ENCODE results near the gene S100A8. TPM values are rescaled to one million over a fixed set of nuclear protein-coding genes. Genes with fewer than 3 reads are reported as not detected.

Gene S100A8
- total RNA-seq, 1 experiment from 2014 or later, result not detected

DNA sequence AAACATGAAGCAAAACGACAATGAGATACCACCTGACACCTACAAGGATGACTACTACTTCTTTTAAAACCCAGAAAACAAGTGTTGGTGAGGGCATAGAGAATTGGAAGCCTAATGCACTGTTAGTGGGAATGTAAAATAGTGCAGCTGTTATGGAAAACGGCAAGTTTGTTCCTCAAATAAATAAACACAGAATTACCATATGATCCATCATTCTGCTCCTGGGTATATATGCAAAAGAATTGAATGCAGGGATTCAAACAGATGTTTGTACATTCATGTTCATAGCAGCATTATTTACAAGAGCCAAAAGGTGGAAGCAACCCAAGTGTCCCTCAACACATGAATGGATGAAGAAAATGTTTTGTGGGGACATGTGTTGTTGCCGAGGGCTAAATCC lies 1.4 kb upstream of the S100A8 start:
- Histone ChIP-seq H3K36me3 (ENCODE audit: insufficient read depth, low read length, poor library complexity, severe bottlenecking) (no peaks in the 10 kb centered on the region), H3K4me1 (ENCODE audit: insufficient read depth, low read length, poor library complexity, severe bottlenecking) (no peaks in the 10 kb centered on the region), H3K27me3 (replicated peaks; ENCODE audit: insufficient read depth, low read depth, low read length, poor library complexity) (peaks cover 77% of the 10 kb centered on the region), H3K4me3 (ENCODE audit: low read depth, low read length, poor library complexity, severe bottlenecking) (no peak overlapping the region), H3K9me3 (ENCODE audit: low read depth, low read length, poor library complexity, severe bottlenecking) (no peaks in the 10 kb centered on the region), H3K27ac (ENCODE audit: low read depth, low read length, poor library complexity, severe bottlenecking) (no peak overlapping the region)
- BruUV-seq (replicated peaks), result no TSS peak
- CTCF ChIA-PET, result no interaction called here
- POLR2A ChIA-PET (ENCODE audit: low non-redundant PET), result no interaction called here
- no peak for TF ChIP-seq EZH2 (IDR thresholded peaks at IDR 0.05; ENCODE audit: borderline replicate concordance, low read depth, low read length, poor library complexity, severe bottlenecking)
- TF ChIP-seq, protein P1, sequence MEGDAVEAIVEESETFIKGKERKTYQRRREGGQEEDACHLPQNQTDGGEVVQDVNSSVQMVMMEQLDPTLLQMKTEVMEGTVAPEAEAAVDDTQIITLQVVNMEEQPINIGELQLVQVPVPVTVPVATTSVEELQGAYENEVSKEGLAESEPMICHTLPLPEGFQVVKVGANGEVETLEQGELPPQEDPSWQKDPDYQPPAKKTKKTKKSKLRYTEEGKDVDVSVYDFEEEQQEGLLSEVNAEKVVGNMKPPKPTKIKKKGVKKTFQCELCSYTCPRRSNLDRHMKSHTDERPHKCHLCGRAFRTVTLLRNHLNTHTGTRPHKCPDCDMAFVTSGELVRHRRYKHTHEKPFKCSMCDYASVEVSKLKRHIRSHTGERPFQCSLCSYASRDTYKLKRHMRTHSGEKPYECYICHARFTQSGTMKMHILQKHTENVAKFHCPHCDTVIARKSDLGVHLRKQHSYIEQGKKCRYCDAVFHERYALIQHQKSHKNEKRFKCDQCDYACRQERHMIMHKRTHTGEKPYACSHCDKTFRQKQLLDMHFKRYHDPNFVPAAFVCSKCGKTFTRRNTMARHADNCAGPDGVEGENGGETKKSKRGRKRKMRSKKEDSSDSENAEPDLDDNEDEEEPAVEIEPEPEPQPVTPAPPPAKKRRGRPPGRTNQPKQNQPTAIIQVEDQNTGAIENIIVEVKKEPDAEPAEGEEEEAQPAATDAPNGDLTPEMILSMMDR (conservative IDR thresholded peaks at IDR 0.05; ENCODE audit: low read depth, low read length), result no peak
- intact Hi-C loops (cut with micrococcal nuclease; ENCODE audit: unreplicated experiment), result no loop called here
- no peak for DNase-seq (ENCODE audit: low spot score)

DNA sequence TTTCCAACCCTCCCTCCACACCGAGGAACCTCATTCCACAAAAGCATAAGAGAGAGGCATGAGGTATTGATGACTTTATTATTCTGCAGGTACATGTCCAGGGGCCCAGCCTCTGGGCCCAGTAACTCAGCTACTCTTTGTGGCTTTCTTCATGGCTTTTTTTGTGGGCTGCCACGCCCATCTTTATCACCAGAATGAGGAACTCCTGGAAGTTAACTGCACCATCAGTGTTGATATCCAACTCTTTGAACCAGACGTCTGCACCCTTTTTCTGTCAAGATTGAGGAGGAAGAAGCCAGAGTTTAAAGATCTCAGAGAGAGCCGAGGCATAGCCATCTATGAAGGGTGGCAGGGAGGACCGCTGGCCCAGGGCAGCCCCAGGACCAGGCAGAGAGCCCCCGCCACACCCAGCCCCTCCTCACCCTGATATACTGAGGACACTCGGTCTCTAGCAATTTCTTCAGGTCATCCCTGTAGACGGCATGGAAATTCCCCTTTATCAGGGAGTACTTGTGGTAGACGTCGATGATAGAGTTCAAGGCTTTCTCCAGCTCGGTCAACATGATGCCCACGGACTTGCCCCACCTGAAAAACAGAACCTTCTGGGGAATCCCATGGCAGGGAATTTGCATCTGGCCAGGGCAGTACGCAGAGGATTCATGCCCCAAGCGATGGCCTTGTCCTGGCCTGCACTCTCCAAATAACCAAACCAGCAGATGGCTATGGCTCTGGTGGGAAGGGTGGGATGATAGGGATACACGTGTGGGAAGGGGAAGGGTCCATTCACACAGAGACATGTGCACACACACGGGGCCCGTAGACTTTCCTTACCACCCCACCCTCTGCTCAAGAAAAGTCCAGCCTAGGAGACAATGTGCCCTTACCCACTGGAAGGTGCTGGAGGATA lies 647 bp downstream of the S100A8 start:
- intact Hi-C loops (cut with micrococcal nuclease; ENCODE audit: unreplicated experiment), result no loop called here
- no TSS peak for BruUV-seq (replicated peaks)
- CTCF ChIA-PET, result no interaction called here
- no peak for DNase-seq (ENCODE audit: low spot score)
- peaks cover 79% of the 10 kb centered on the region for H3K27me3 ChIP-seq (replicated peaks; ENCODE audit: insufficient read depth, low read depth, low read length, poor library complexity)
- POLR2A ChIA-PET (ENCODE audit: low non-redundant PET), result no interaction called here
- H3K36me3 ChIP-seq (ENCODE audit: insufficient read depth, low read length, poor library complexity, severe bottlenecking), result no peaks in the 10 kb centered on the region
- H3K27ac ChIP-seq (ENCODE audit: low read depth, low read length, poor library complexity, severe bottlenecking), result no peak overlapping the region
- TF ChIP-seq EZH2 (IDR thresholded peaks at IDR 0.05; ENCODE audit: borderline replicate concordance, low read depth, low read length, poor library complexity, severe bottlenecking), result no peak
- TF ChIP-seq, protein P1 (conservative IDR thresholded peaks at IDR 0.05; ENCODE audit: low read depth, low read length), result no peak
- no peak overlapping the region for H3K4me3 ChIP-seq (ENCODE audit: low read depth, low read length, poor library complexity, severe bottlenecking)
- H3K9me3 ChIP-seq (ENCODE audit: low read depth, low read length, poor library complexity, severe bottlenecking), result no peaks in the 10 kb centered on the region
- no peaks in the 10 kb centered on the region for H3K4me1 ChIP-seq (ENCODE audit: insufficient read depth, low read length, poor library complexity, severe bottlenecking)

DNA sequence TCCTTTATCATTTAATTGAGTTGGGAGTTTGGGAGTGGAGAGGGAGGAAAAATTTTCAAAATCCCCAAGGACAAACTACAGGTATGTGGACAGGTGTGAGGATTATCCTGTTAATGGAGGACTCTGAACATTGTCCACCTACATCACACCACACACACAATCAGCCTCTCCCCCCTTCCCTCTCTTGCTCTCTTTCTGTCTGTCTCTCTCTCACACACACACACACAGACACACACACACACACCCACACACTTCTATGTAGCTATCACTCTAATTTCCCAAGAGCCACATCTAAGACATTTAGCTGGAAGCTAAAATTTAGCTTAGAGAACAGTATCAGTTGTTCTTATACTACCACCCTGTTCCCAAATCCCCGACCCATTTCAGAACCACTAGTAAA lies 1.5 kb downstream of the S100A8 start:
- Histone ChIP-seq H3K4me3 (ENCODE audit: low read depth, low read length, poor library complexity, severe bottlenecking) (no peak overlapping the region), H3K36me3 (ENCODE audit: insufficient read depth, low read length, poor library complexity, severe bottlenecking) (no peaks in the 10 kb centered on the region), H3K27ac (ENCODE audit: low read depth, low read length, poor library complexity, severe bottlenecking) (no peak overlapping the region), H3K9me3 (ENCODE audit: low read depth, low read length, poor library complexity, severe bottlenecking) (no peaks in the 10 kb centered on the region), H3K27me3 (replicated peaks; ENCODE audit: insufficient read depth, low read depth, low read length, poor library complexity) (peaks cover 80% of the 10 kb centered on the region), H3K4me1 (ENCODE audit: insufficient read depth, low read length, poor library complexity, severe bottlenecking) (no peaks in the 10 kb centered on the region)
- no peak for DNase-seq (ENCODE audit: low spot score)
- CTCF ChIA-PET, result no interaction called here
- POLR2A ChIA-PET (ENCODE audit: low non-redundant PET), result no interaction called here
- intact Hi-C loops (cut with micrococcal nuclease; ENCODE audit: unreplicated experiment), result no loop called here
- no TSS peak for BruUV-seq (replicated peaks)
- no peak for TF ChIP-seq EZH2 (IDR thresholded peaks at IDR 0.05; ENCODE audit: borderline replicate concordance, low read depth, low read length, poor library complexity, severe bottlenecking)
- TF ChIP-seq, protein P1 (conservative IDR thresholded peaks at IDR 0.05; ENCODE audit: low read depth, low read length), result no peak
